Measurements from ENCODE around the gene TRAK2. TPM values are rescaled to one million over a fixed set of nuclear protein-coding genes. Genes with fewer than 3 reads are reported as not detected.

TRAK2 gene
- total and polyA plus RNA-seq, 2 donors (not counting 3 experiments of a cell fraction or from before 2014, with no cell fraction given) = 9.7 to 35.7 TPM

GRCh38 chr2:201448061-201448460 lies 3.2 kb downstream of the TRAK2 start:
- Histone ChIP-seq H2AFZ (ENCODE audit: low read depth, low read length) (no peak overlapping the region), H3K9me3 (replicated peaks; ENCODE audit: control insufficient read depth, insufficient read depth, low read length) (no peaks in the 10 kb centered on the region), H3K79me2 (ENCODE audit: control insufficient read depth, insufficient read depth, low read length) (peaks cover 24% of the 10 kb centered on the region), H3K36me3 (ENCODE audit: control insufficient read depth in 2 of 2, extremely low read depth in 1 of 2, insufficient read depth in 2 of 2, low read length in 2 of 2) (no peaks in the 10 kb centered on the region), H3K9me1 (replicated peaks; ENCODE audit: control insufficient read depth, extremely low read depth, insufficient read depth, low read length) (no peaks in the 10 kb centered on the region), H4K20me1 (replicated peaks; ENCODE audit: control insufficient read depth, extremely low read depth, insufficient read depth, low read length) (no peaks in the 10 kb centered on the region), H3K4me2 (ENCODE audit: insufficient read depth, low read length) (no peak overlapping the region), H3K4me3 (replicated peaks in 1 of 3; ENCODE audit: insufficient read depth in 1 of 3, low read depth in 1 of 3, low read length in 3 of 3) (no peak overlapping the region), H3K9ac (replicated peaks; ENCODE audit: extremely low read depth, insufficient read depth, low read length) (no peak overlapping the region), H3K27ac (ENCODE audit: insufficient read depth, low read depth, low read length) (no peak overlapping the region), H3K27me3 (ENCODE audit: control insufficient read depth in 2 of 2, insufficient read depth in 2 of 2, low read length in 2 of 2) (no peaks in the 10 kb centered on the region), H3K4me1 (ENCODE audit: control insufficient read depth, extremely low read depth, insufficient read depth, low read length) (peaks cover 7% of the 10 kb centered on the region)
- TF ChIP-seq MAX (IDR thresholded peaks at IDR 0.05; ENCODE audit: insufficient read depth, insufficient read length) (no peak), JUN (IDR thresholded peaks at IDR 0.05; ENCODE audit: borderline replicate concordance, insufficient read depth, insufficient read length, low read depth) (no peak), POLR2A (IDR thresholded peaks at IDR 0.05; ENCODE audit: low read depth, low read length) (no peak), MYC (IDR thresholded peaks at IDR 0.05; ENCODE audit: low read depth, low read length) (no peak), GATA2 (IDR thresholded peaks at IDR 0.05; ENCODE audit: insufficient read depth, insufficient read length, low read depth, low read length) (no peak), CTCF (IDR thresholded peaks at IDR 0.05; ENCODE audit: extremely low read depth in 1 of 2, insufficient read depth in 1 of 2, low read depth in 1 of 2, low read length in 2 of 2) (no peak), POLR2AphosphoS5 (IDR thresholded peaks at IDR 0.05; ENCODE audit: insufficient read depth, low read depth, low read length) (no peak), EZH2 (IDR thresholded peaks at IDR 0.05; ENCODE audit: borderline replicate concordance, low read depth, low read length, severe bottlenecking) (no peak), FOS (IDR thresholded peaks at IDR 0.05; ENCODE audit: borderline replicate concordance, insufficient read depth, low read length) (no peak)
- FAIRE-seq = no peak
- POLR2A ChIA-PET = no interaction called here
- CTCF ChIA-PET = no interaction called here
- DNase-seq (ENCODE audit: low read depth, low spot score) = no peak
- BruUV-seq (replicated peaks) = no TSS peak
- dilution Hi-C loops (cut with MboI; ENCODE audit: extremely low pct_ligation_motif_present, low sequenced_read_pairs) (no loop called here), intact Hi-C loops (cut with micrococcal nuclease) (no loop called here)

All from endothelial cell of umbilical vein (primary cell).